H1 (cell line): ENCODE data around the gene ARNT2. TPM values are rescaled to one million over a fixed set of nuclear protein-coding genes. Genes with fewer than 3 reads are reported as not detected.

ENCODE experiments used
- CTCF ChIA-PET: fragments of 300-600 bp; sonication (Branson Sonifier 250); formaldehyde crosslinking; loops from one replicate; lab custom pipeline; 2021; ENCODE audit not compliant: partially characterized antibody; lab: Charles Lee
- POLR2A ChIA-PET: fragments of 300-600 bp; sonication (Branson Sonifier 250); formaldehyde crosslinking; loops from one replicate; lab custom pipeline; 2021; ENCODE audit warnings: inconsistent platforms; ENCODE audit not compliant: partially characterized antibody; lab: Charles Lee
- DNase-seq, 2 experiments: peaks; one replicate each; pipeline versions ENCODE4 v3.0.0 to v3.0.0-alpha.2; 2010 to 2022; ENCODE audit warnings: low spot score in 2 of 2, low read depth in 1 of 2, mixed read lengths in 1 of 2
- FAIRE-seq: peaks from 2 replicates; lab custom pipeline; 2011; peaks lifted over from hg19 to GRCh38; lab: Jason Lieb, UNC
- H2AFZ ChIP-seq: 2 replicates; pipeline ENCODE4 v1.8.1; 2012; ENCODE audit warnings: low read length, inconsistent platforms
- H2AK5ac ChIP-seq: 2 replicates; pipeline ENCODE4 v1.6.1; 2013; ENCODE audit warnings: low read depth, low read length
- H2BK120ac ChIP-seq: replicated peaks from 2 replicates; pipeline ENCODE3; 2013; ENCODE audit warnings: low read depth, low read length, inconsistent platforms
- H2BK12ac ChIP-seq: 2 replicates; pipeline ENCODE4 v1.6.1; 2013; ENCODE audit warnings: low read depth, low read length
- H2BK15ac ChIP-seq: 2 replicates; pipeline ENCODE4 v1.6.1; 2013; ENCODE audit warnings: low read length
- H2BK20ac ChIP-seq: 2 replicates; pipeline ENCODE4 v1.6.1; 2013; ENCODE audit warnings: low read length
- H2BK5ac ChIP-seq: 2 replicates; pipeline ENCODE4 v1.6.1; 2013; ENCODE audit warnings: low read depth, low read length
- H3K14ac ChIP-seq: 2 replicates; pipeline ENCODE4 v1.6.1; 2013; ENCODE audit warnings: inconsistent platforms; ENCODE audit not compliant: insufficient read length
- H3K18ac ChIP-seq: 2 replicates; pipeline ENCODE4 v1.6.1; 2013; ENCODE audit warnings: low read length; ENCODE audit errors: extremely low read depth
- H3K23ac ChIP-seq: 2 replicates; pipeline ENCODE4 v1.6.1; 2013; ENCODE audit warnings: inconsistent platforms; ENCODE audit not compliant: insufficient read length
- H3K23me2 ChIP-seq: 2 replicates; pipeline ENCODE4 v1.6.1; 2013; ENCODE audit warnings: low read depth, low read length
- H3K27ac ChIP-seq: 2 replicates; pipeline ENCODE4 v1.6.1; 2011; ENCODE audit warnings: low read depth, low read length, inconsistent platforms
- H3K27me3 ChIP-seq, 4 experiments: replicated peaks in 1 of 4; 1 replicate in 1 of 4; 2 replicates in 3 of 4; pipeline versions ENCODE4 v1.6.1 to v1.8.1; 2011 to 2013; ENCODE audit warnings: low read length in 3 of 4, mild to moderate bottlenecking in 3 of 4, inconsistent platforms in 2 of 4, mixed read lengths in 2 of 4, moderate library complexity in 1 of 4; ENCODE audit not compliant: control insufficient read depth in 3 of 4, insufficient read depth in 3 of 4; ENCODE audit errors: extremely low read depth in 1 of 4
- H3K36me3 ChIP-seq, 4 experiments: 2 replicates each; pipeline versions ENCODE4 v1.6.1 to v1.8.1; 2011 to 2013; ENCODE audit warnings: mild to moderate bottlenecking in 4 of 4, low read length in 3 of 4, moderate library complexity in 2 of 4, control low read depth in 1 of 4, inconsistent platforms in 1 of 4; ENCODE audit not compliant: insufficient read depth in 4 of 4, control insufficient read depth in 2 of 4
- H3K4ac ChIP-seq: replicated peaks from 2 replicates; pipeline ENCODE3; 2013; ENCODE audit warnings: low read length, low read depth, mixed read lengths, inconsistent platforms; ENCODE audit not compliant: insufficient read length
- H3K4me1 ChIP-seq, 4 experiments: replicated peaks in 1 of 4; 1 replicate in 1 of 4; 2 replicates in 3 of 4; pipeline versions ENCODE4 v1.6.1 to v1.8.1; 2011 to 2013; ENCODE audit warnings: low read length in 3 of 4, inconsistent platforms in 2 of 4, mixed read lengths in 1 of 4; ENCODE audit not compliant: insufficient read depth in 4 of 4, control insufficient read depth in 3 of 4
- H3K4me2 ChIP-seq, 2 experiments: 2 replicates each; pipeline versions ENCODE4 v1.6.1 to v1.8.1; 2011 to 2013; ENCODE audit warnings: low read depth in 2 of 2, low read length in 2 of 2, control low read depth in 1 of 2, inconsistent platforms in 1 of 2, mild to moderate bottlenecking in 1 of 2; ENCODE audit not compliant: insufficient read depth in 1 of 2
- H3K4me3 ChIP-seq, 4 experiments: fragments of 200-600, 300-600 bp in 1 of 4; sonication (generic), shearing (Covaris generic), sonication (Bioruptor Twin) in 1 of 4; 2 replicates each; pipeline versions ENCODE4 v1.5.1 to v1.8.1; 2011 to 2016; ENCODE audit warnings: low read length in 4 of 4, low read depth in 3 of 4, control low read depth in 2 of 4, inconsistent platforms in 2 of 4, mild to moderate bottlenecking in 2 of 4, mixed read lengths in 1 of 4, moderate library complexity in 1 of 4; ENCODE audit not compliant: insufficient read depth in 2 of 4; ENCODE audit errors: extremely low read depth in 1 of 4
- H3K56ac ChIP-seq: replicated peaks from 2 replicates; pipeline ENCODE3; 2013; ENCODE audit warnings: low read depth, mild to moderate bottlenecking, mixed read lengths, low read length, inconsistent platforms; ENCODE audit not compliant: insufficient read length
- H3K79me1 ChIP-seq: 2 replicates; pipeline ENCODE4 v1.6.1; 2013; ENCODE audit warnings: low read depth, low read length, control low read depth
- H3K79me2 ChIP-seq, 2 experiments: 2 replicates each; pipeline versions ENCODE4 v1.6.1 to v1.8.1; 2012 to 2013; ENCODE audit warnings: low read length in 2 of 2, mild to moderate bottlenecking in 2 of 2, inconsistent platforms in 1 of 2; ENCODE audit not compliant: insufficient read depth in 2 of 2, control insufficient read depth in 1 of 2
- H3K9ac ChIP-seq, 4 experiments: replicated peaks in 1 of 4; 1 replicate in 1 of 4; 2 replicates in 3 of 4; pipeline versions ENCODE4 v1.6.1 to v1.8.1; 2011 to 2013; ENCODE audit warnings: low read depth in 3 of 4, low read length in 3 of 4, control low read depth in 2 of 4, mild to moderate bottlenecking in 2 of 4, moderate library complexity in 2 of 4, inconsistent platforms in 1 of 4; ENCODE audit errors: extremely low read depth in 1 of 4
- H3K9me3 ChIP-seq, 2 experiments: 2 replicates each; pipeline versions ENCODE4 v1.6.1 to v1.8.1; 2012 to 2013; ENCODE audit warnings: mild to moderate bottlenecking in 2 of 2, moderate library complexity in 2 of 2, control low read depth in 1 of 2, inconsistent platforms in 1 of 2, low read depth in 1 of 2, low read length in 1 of 2, mixed read lengths in 1 of 2; ENCODE audit not compliant: insufficient read depth in 2 of 2
- H4K20me1 ChIP-seq, 2 experiments: replicated peaks in 1 of 2; 2 replicates each; pipeline versions ENCODE3 to v1.8.1; 2011 to 2013; ENCODE audit warnings: inconsistent platforms in 2 of 2, low read length in 2 of 2, mild to moderate bottlenecking in 1 of 2; ENCODE audit not compliant: insufficient read depth in 2 of 2, control insufficient read depth in 1 of 2
- H4K5ac ChIP-seq: 2 replicates; pipeline ENCODE4 v1.6.1; 2013; ENCODE audit warnings: low read length, low read depth, mixed read lengths, inconsistent platforms; ENCODE audit not compliant: insufficient read length
- H4K8ac ChIP-seq: 2 replicates; pipeline ENCODE4 v1.8.0; 2013; ENCODE audit warnings: mild to moderate bottlenecking, moderate library complexity, low read length, inconsistent platforms; ENCODE audit not compliant: insufficient read depth; ENCODE audit errors: extremely low read depth
- H4K91ac ChIP-seq: replicated peaks from 2 replicates; pipeline ENCODE3; 2013; ENCODE audit warnings: low read length, mixed read lengths, inconsistent platforms; ENCODE audit not compliant: insufficient read length
- RXRA ChIP-seq: IDR thresholded peaks from 2 replicates; pipeline ENCODE4 v1.6.1; 2011; ENCODE audit warnings: low read depth, mild to moderate bottlenecking, low read length, moderate library complexity; ENCODE audit not compliant: insufficient read depth
- WGBS, 2 experiments: shearing (Covaris generic) in 1 of 2; methylation state at CpG; one replicate each; pipeline versions ENCODE4 v1.1.6 to v1.1.7; 2013 to 2015; ENCODE audit warnings: low lambda C conversion rate in 2 of 2, mixed read lengths in 2 of 2, inconsistent platforms in 1 of 2, low coverage in 1 of 2, missing lambda C conversion rate in 1 of 2; ENCODE audit not compliant: insufficient replicate concordance in 2 of 2, insufficient coverage in 1 of 2, insufficient read length in 1 of 2; ENCODE audit errors: extremely low coverage in 1 of 2, missing lambda C conversion rate in 1 of 2; 5-methylcytosine and 5-hydroxymethylcytosine counted together
- polyA plus RNA-seq, 7 experiments: library from polyadenylated mRNA; depleted of rRNA in 3 of 7; stranded (reverse) in 5 of 7; unstranded in 2 of 7; fragments of >200 nt in 5 of 7; fragments of 200-250 nt in 2 of 7; gene quantifications; 1 replicate in 5 of 7; 2 replicates in 1 of 7; 4 replicates in 1 of 7; pipeline versions ENCODE4 v1.2.1 to v1.2.3, GENCODE V29; 2011 to 2013; ENCODE audit warnings: missing spikeins in 2 of 7, mixed read lengths in 2 of 7
- total RNA-seq: library from RNA; stranded (reverse); fragmentation: NEBNext Ultra II Directional; extraction: Animal tissue kit (Norgen Biotek cat#: 25700); gene quantifications from 2 replicates; pipeline ENCODE4 v1.2.1, GENCODE V29; 2021

ARNT2 gene
- total and polyA plus RNA-seq, 2 of the 8 experiments (the other 6 are each of a cell fraction or from before 2014, with no cell fraction given), result 9.5 to 14.6 TPM

DNA sequence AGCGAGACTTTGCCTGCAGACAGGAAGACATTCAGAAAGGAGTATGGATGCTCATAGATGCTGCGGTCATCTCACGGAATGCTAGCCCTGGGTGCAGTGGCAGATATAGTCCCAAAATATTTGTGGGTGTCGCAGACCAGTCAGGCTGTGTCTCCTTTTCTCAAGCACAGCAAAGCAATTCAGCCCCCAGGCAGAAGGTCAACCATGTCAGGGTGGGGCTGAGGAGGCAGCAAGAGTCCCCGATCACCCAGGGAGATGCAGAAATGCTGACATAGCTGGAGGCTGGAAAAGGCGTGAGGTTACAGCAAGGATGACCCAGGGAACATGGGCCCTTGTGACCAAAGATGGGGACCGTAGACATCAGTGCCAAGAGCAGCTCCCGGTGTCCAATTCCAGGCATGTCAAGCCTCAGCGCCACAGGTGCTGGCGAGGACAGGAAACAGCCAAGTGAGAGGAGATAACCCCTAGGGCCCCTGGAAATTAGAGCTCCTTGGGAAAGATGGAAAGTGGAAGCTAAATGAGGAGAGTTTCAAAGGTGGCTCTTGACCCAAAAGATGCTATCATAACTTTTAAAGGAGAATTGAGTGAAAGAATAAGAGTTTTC, 209.7 kb downstream of the ARNT2 start:
- no peak overlapping the region for H2BK15ac ChIP-seq
- H3K4me3 ChIP-seq, result no peak overlapping the region
- H3K18ac ChIP-seq, result no peak overlapping the region
- no peaks in the 10 kb centered on the region for H3K79me1 ChIP-seq
- H3K4ac ChIP-seq, result peak overlapping the region; percentile 44
- no peak overlapping the region for H3K14ac ChIP-seq
- 84% methylated on average over 10 of the region's 10 CpGs; no CpG with 5 or more reads in 1 of the 2 experiments for WGBS, 2 experiments
- H2BK120ac ChIP-seq, result no peak overlapping the region
- H2BK5ac ChIP-seq, result no peak overlapping the region
- no peaks in the 10 kb centered on the region for H3K36me3 ChIP-seq
- no peak overlapping the region for H2BK20ac ChIP-seq
- H3K56ac ChIP-seq, result no peak overlapping the region
- 0 out of 2 replicates have a peak overlapping the region, but pooled peaks have one; percentile 6 for H2BK12ac ChIP-seq
- no peak overlapping the region for H4K8ac ChIP-seq
- H3K4me1 ChIP-seq, result peaks cover 0 to 6% (median 3%) of the 10 kb centered on the region in 4 experiments; a peak in 2 of 7 replicates
- ChIA-PET POLR2A (interaction anchor here (0.6 kb wide), 1 partner anchor 26 kb away, joined by 3 read pairs; no protein-coding TSS in a partner anchor), CTCF (interaction anchor here (0.6 to 2.0 kb wide), 9 partner anchors 9 to 172 kb away, joined by 3 to 12 read pairs (median 3); partner anchors contain the start of gene CEMIP)
- no peak for TF ChIP-seq RXRA
- H3K27me3 ChIP-seq, result peaks cover 0 to 3% (median 0%) of the 10 kb centered on the region in 4 experiments; a peak in 1 of 7 replicates
- peaks cover 4% of the 10 kb centered on the region; the same call in 1 of the 2 replicates for H3K23me2 ChIP-seq
- H2AK5ac ChIP-seq, result no peak overlapping the region
- no peak overlapping the region for H4K5ac ChIP-seq
- H4K20me1 ChIP-seq, result peaks cover 0 to 2% of the 10 kb centered on the region in 2 experiments
- no peak for FAIRE-seq
- no peak overlapping the region for H3K23ac ChIP-seq
- no peaks in the 10 kb centered on the region for H3K9me3 ChIP-seq
- H3K4me2 ChIP-seq, result no peak overlapping the region; a peak in 1 of 4 replicates
- peak overlapping the region in 1 of 4 experiments; percentile 18; a peak in 1 of 7 replicates for H3K9ac ChIP-seq
- H2AFZ ChIP-seq, result no peak overlapping the region
- DNase-seq, result peak in 1 of 2 experiments; percentile 39
- H3K27ac ChIP-seq, result no peak overlapping the region
- no peak overlapping the region for H4K91ac ChIP-seq
- H3K79me2 ChIP-seq, result no peaks in the 10 kb centered on the region
